Left cardiac atrium (tissue), 4 donors: ENCODE results near the gene GIMAP6. TPM values are rescaled to one million over a fixed set of nuclear protein-coding genes. Genes with fewer than 3 reads are reported as not detected.
"Not testable (repeated sequence)": the region's sequence is repeated elsewhere in the genome, so short reads cannot be mapped to it uniquely, and the experiment has no call there.

Source experiments
- ATAC-seq, 2 donors: fragments of 200-7000 bp; cut with Tn5 transposase; one replicate each; pipeline ENCODE4 v1.9.1; 2020; ENCODE audit warnings: mild to moderate bottlenecking in 2 of 2, moderate library complexity in 2 of 2
- DNase-seq: peaks from one replicate; pipeline ENCODE4 v3.0.0-alpha.2; 2020
- intact Hi-C, 2 donors: fragments of 100-400 bp; cut with DNase I; formaldehyde crosslinking; loops; one replicate each; pipeline versions ENCODE4 v1.14.1 to v1.15.1; 2022 to 2023
- total RNA-seq, 2 donors: library from RNA; stranded (reverse); fragmentation: NEBNext Ultra II Directional; extraction: Animal tissue kit (Norgen Biotek cat#: 25700); gene quantifications; one replicate each; pipeline ENCODE4 v1.2.1, GENCODE V29; 2021
- donor health status: DM: no; HTN: yes; CAD: no.
- donor health status: DM: no; HTN: yes; CAD: no; lungs with severe emphysema.
- donor health status: DM: yes; HTN: yes; CAD: no.
- donor health status: Dilated cardiomyopathy.

GIMAP6 gene
- total RNA-seq, 2 donors from 2014 or later = 35.4 to 36.8 TPM

- DNase-seq, intact Hi-C loops: not testable (repeated sequence)
- peak in 1 of 2 donors; percentile 26 for ATAC-seq
Measured at GRCh38 chr7:150603600-150603999, 28.6 kb downstream of the GIMAP6 start.

GRCh38 chr7:150595361-150595760 lies 36.8 kb downstream of the GIMAP6 start:
- intact Hi-C loops = no loop called here
- DNase-seq (no peak), ATAC-seq (no peak)

- intact Hi-C loops = no loop called here
- DNase-seq (no peak), ATAC-seq (no peak)
Measured at GRCh38 chr7:150594805-150595204, 37.4 kb downstream of the GIMAP6 start.

- DNase-seq (no peak), ATAC-seq (no peak)
- intact Hi-C loops = loop anchor here (2.0 to 5.0 kb wide), 3 partner anchors 40 to 140 kb away; no protein-coding TSS in a partner anchor
Measured at GRCh38 chr7:150587551-150587950, 44.6 kb downstream of the GIMAP6 start.

- DNase-seq (no peak), ATAC-seq (peak; percentile 83 to 90)
- intact Hi-C loops = loop anchor here (2.0 to 5.0 kb wide), 3 partner anchors 40 to 139 kb away; no protein-coding TSS in a partner anchor
Measured at GRCh38 chr7:150586785-150587152, 45.4 kb downstream of the GIMAP6 start.

- intact Hi-C loops = loop anchor here (2.0 to 5.0 kb wide), 3 partner anchors 39 to 139 kb away; no protein-coding TSS in a partner anchor
- DNase-seq = no peak
- peak; percentile 64 to 78 for ATAC-seq
Measured at GRCh38 chr7:150586068-150586784, 46.0 kb downstream of the GIMAP6 start.

GRCh38 chr7:150585199-150585598 lies 47.0 kb downstream of the GIMAP6 start:
- ATAC-seq (no peak), DNase-seq (no peak)
- intact Hi-C loops = loop anchor here in 1 of 2 donors (5.0 kb wide), 2 partner anchors 42 to 138 kb away; no protein-coding TSS in a partner anchor

GRCh38 chr7:150580638-150581394 lies 51.4 kb downstream of the GIMAP6 start:
- ATAC-seq (no peak), DNase-seq (no peak)
- intact Hi-C loops = no loop called here

GRCh38 chr7:150579979-150580637 lies 52.1 kb downstream of the GIMAP6 start:
- DNase-seq, ATAC-seq: not testable (repeated sequence)

More at GRCh38 chr7:150579979-150580637, 52.1 kb downstream of the GIMAP6 start:
- intact Hi-C loops = not testable (repeated sequence)

Other genes with a start within 250 kb of the GIMAP6 start
- 10 to 100 TPM; 16.6 to 19.7 TPM for gene GIMAP8, start 181.8 kb downstream of the GIMAP6 start, total RNA-seq
- 10 to 100 TPM; 25.0 to 26.0 TPM for gene GIMAP7, start 117.5 kb downstream of the GIMAP6 start, total RNA-seq
- 10 to 100 TPM; 30.2 to 40.4 TPM for gene GIMAP4, start 65.0 kb downstream of the GIMAP6 start, total RNA-seq
- gene GIMAP2, start 53.3 kb upstream of the GIMAP6 start, total RNA-seq = 1 to 10 TPM; 7.0 to 9.2 TPM
- 1 to 10 TPM; 4.5 to 7.0 TPM for gene GIMAP1, start 84.2 kb upstream of the GIMAP6 start, total RNA-seq
- 10 to 100 TPM; 18.6 to 25.6 TPM for gene GIMAP5, start 105.0 kb upstream of the GIMAP6 start, total RNA-seq
- 100 to 1,000 TPM; 125 to 241 TPM for gene TMEM176B, start 168.0 kb upstream of the GIMAP6 start, total RNA-seq
- 100 to 1,000 TPM in 1 of 2 donors, 10 to 100 TPM in 1; 92.1 to 110 TPM for gene TMEM176A, start 168.4 kb upstream of the GIMAP6 start, total RNA-seq
- under 1 TPM; 0.21 to 0.37 TPM for gene AOC1, start 220.1 kb upstream of the GIMAP6 start, total RNA-seq